DOHH2 (cell line): ENCODE data around the gene INTS2.

Source experiments
- EZH2phosphoT487 ChIP-seq: fragments of 200-600 bp; sonication (generic); IDR thresholded peaks from 2 replicates; pipeline ENCODE4 v1.6.1; 2017; ENCODE audit warnings: borderline replicate concordance, mild to moderate bottlenecking, antibody characterized with exemption, low read length, moderate library complexity, mixed read lengths
- TF ChIP-seq, protein P1 (sequence below): fragments of 200-600 bp; sonication (generic); IDR thresholded peaks from one replicate; pipeline ENCODE4 v1.5.1; 2014; ENCODE audit warnings: antibody characterized with exemption, mild to moderate bottlenecking, low read depth, low read length; ENCODE audit not compliant: poor library complexity, severe bottlenecking

DNA sequence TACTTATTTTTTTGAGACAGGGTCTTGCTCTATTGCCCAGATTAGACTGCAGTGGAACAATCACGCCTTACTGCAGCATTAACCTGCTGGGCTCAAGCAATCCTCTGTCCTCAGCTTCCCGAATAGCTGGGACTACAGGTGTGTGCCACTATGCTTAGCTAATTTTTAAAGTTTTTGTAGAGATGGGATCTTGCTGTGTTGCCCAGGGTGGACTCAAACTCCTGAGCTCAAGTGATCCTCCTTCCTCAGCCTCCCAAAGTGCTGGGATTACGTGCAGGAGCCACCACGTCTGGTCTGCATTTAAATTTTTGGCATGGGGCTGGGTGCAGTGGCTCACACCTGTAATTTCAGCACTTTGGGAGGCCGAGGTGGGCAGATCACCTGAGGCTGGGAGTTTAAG lies 41.0 kb upstream of the INTS2 start:
- TF ChIP-seq EZH2phosphoT487: no peak
- TF ChIP-seq, protein P1, sequence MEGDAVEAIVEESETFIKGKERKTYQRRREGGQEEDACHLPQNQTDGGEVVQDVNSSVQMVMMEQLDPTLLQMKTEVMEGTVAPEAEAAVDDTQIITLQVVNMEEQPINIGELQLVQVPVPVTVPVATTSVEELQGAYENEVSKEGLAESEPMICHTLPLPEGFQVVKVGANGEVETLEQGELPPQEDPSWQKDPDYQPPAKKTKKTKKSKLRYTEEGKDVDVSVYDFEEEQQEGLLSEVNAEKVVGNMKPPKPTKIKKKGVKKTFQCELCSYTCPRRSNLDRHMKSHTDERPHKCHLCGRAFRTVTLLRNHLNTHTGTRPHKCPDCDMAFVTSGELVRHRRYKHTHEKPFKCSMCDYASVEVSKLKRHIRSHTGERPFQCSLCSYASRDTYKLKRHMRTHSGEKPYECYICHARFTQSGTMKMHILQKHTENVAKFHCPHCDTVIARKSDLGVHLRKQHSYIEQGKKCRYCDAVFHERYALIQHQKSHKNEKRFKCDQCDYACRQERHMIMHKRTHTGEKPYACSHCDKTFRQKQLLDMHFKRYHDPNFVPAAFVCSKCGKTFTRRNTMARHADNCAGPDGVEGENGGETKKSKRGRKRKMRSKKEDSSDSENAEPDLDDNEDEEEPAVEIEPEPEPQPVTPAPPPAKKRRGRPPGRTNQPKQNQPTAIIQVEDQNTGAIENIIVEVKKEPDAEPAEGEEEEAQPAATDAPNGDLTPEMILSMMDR: no peak
